Trophoblast cell (in vitro differentiated cells and primary cell): ENCODE measurements around the gene KCNIP4.

ENCODE experiments used
- DNase-seq, 2 donors: peaks; one replicate each; pipeline ENCODE4 v3.0.0-alpha.2; 2016
- H2AFZ ChIP-seq: 2 replicates; pipeline ENCODE4 v1.6.1; 2013; ENCODE audit warnings: low read length, moderate library complexity, mild to moderate bottlenecking; ENCODE audit not compliant: insufficient read depth, poor library complexity
- H2AK5ac ChIP-seq: 2 replicates; pipeline ENCODE4 v1.6.1; 2013; ENCODE audit warnings: mild to moderate bottlenecking, low read length
- H2BK120ac ChIP-seq: 2 replicates; pipeline ENCODE4 v1.6.1; 2013; ENCODE audit warnings: low read length, mild to moderate bottlenecking, moderate library complexity; ENCODE audit not compliant: insufficient read depth, poor library complexity
- H2BK12ac ChIP-seq: 2 replicates; pipeline ENCODE4 v1.6.1; 2013; ENCODE audit warnings: mild to moderate bottlenecking, low read length, moderate library complexity
- H2BK5ac ChIP-seq: 2 replicates; pipeline ENCODE4 v1.6.1; 2013; ENCODE audit warnings: low read length, low read depth, moderate library complexity, mild to moderate bottlenecking; ENCODE audit not compliant: poor library complexity
- H3K14ac ChIP-seq: 2 replicates; pipeline ENCODE4 v1.6.1; 2013; ENCODE audit warnings: mild to moderate bottlenecking, low read length
- H3K18ac ChIP-seq: 2 replicates; pipeline ENCODE4 v1.6.1; 2013; ENCODE audit warnings: mild to moderate bottlenecking, low read length
- H3K23ac ChIP-seq: 2 replicates; pipeline ENCODE4 v1.6.1; 2013; ENCODE audit warnings: low read length
- H3K27ac ChIP-seq: 2 replicates; pipeline ENCODE4 v1.5.1; 2013; ENCODE audit warnings: low read depth, mild to moderate bottlenecking, inconsistent platforms, low read length, moderate library complexity
- H3K27me3 ChIP-seq: 2 replicates; pipeline ENCODE4 v1.6.1; 2013; ENCODE audit warnings: inconsistent platforms, mild to moderate bottlenecking, low read length, moderate library complexity; ENCODE audit not compliant: insufficient read depth
- H3K36me3 ChIP-seq, 2 experiments: 1 replicate in 1 of 2; 2 replicates in 1 of 2; pipeline ENCODE4 v1.6.1; 2013; ENCODE audit warnings: low read length in 2 of 2, mild to moderate bottlenecking in 2 of 2, moderate library complexity in 1 of 2; ENCODE audit not compliant: insufficient read depth in 2 of 2, control insufficient read depth in 1 of 2
- H3K4ac ChIP-seq: 2 replicates; pipeline ENCODE4 v1.6.1; 2013; ENCODE audit warnings: low read depth, mild to moderate bottlenecking, low read length, moderate library complexity
- H3K4me1 ChIP-seq, 2 experiments: 1 replicate in 1 of 2; 2 replicates in 1 of 2; pipeline ENCODE4 v1.6.1; 2013; ENCODE audit warnings: low read length in 2 of 2, mild to moderate bottlenecking in 2 of 2, moderate library complexity in 1 of 2; ENCODE audit not compliant: insufficient read depth in 2 of 2, control insufficient read depth in 1 of 2
- H3K4me2 ChIP-seq: 2 replicates; pipeline ENCODE4 v1.6.1; 2013; ENCODE audit warnings: inconsistent platforms, mild to moderate bottlenecking, low read length, moderate library complexity
- H3K4me3 ChIP-seq: 2 replicates; pipeline ENCODE4 v1.5.1; 2013; ENCODE audit warnings: mild to moderate bottlenecking, low read depth, low read length, inconsistent platforms
- H3K79me1 ChIP-seq: one replicate; pipeline ENCODE4 v1.6.1; 2013; ENCODE audit warnings: low read length
- H3K79me2 ChIP-seq: 2 replicates; pipeline ENCODE4 v1.6.1; 2013; ENCODE audit warnings: low read length, mild to moderate bottlenecking; ENCODE audit not compliant: control insufficient read depth, insufficient read depth, poor library complexity
- H3K9ac ChIP-seq: 2 replicates; pipeline ENCODE4 v1.6.1; 2013; ENCODE audit warnings: mild to moderate bottlenecking, low read length
- H3K9me3 ChIP-seq: 2 replicates; pipeline ENCODE4 v1.6.1; 2013; ENCODE audit warnings: low read depth, mild to moderate bottlenecking, control low read depth, inconsistent platforms, low read length; ENCODE audit not compliant: insufficient read depth
- H4K12ac ChIP-seq: 2 replicates; pipeline ENCODE4 v1.6.1; 2013; ENCODE audit warnings: low read depth, mild to moderate bottlenecking, low read length, moderate library complexity
- H4K8ac ChIP-seq: 2 replicates; pipeline ENCODE4 v1.6.1; 2013; ENCODE audit warnings: low read depth, mild to moderate bottlenecking, low read length, moderate library complexity
- H4K91ac ChIP-seq: one replicate; pipeline ENCODE4 v1.6.1; 2013; ENCODE audit warnings: low read depth, mild to moderate bottlenecking, low read length, moderate library complexity
- WGBS: extraction: QIAGEN DNeasy Blood & Tissue Kit; methylation state at CpG from one replicate; pipeline ENCODE4 v1.1.7; 2013; ENCODE audit warnings: missing lambda C conversion rate; ENCODE audit not compliant: insufficient read length, insufficient coverage; ENCODE audit errors: extremely low coverage; 5-methylcytosine and 5-hydroxymethylcytosine counted together

Gene KCNIP4

DNA sequence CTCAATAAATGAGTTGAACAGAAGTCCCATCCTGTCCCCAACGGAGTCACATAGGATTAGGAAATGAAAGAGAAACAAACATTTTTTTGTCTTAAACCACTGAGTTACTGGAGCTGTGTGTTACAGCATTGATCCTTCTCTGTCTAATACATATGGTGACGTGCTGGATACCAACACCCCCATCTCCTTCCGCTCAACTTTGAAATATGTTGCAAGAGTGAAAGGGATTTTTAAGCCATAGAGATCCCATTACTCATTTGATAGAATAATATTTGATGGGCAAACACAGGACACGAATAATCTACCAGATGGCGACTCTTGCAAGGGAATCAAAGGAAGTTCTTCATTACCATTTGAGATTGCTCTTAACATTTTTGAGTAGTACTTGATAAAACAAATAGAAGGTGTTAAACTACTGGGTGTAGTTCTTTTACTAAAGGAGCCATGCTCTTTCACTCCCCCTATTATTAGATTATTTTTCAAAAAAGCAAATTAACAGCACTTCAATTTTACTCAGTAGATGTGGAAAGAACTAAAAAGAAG lies 1107.9 kb downstream of the KCNIP4 start:
- peak overlapping the region; percentile 99 for H2BK5ac ChIP-seq
- H2AK5ac ChIP-seq = peak overlapping the region; percentile 100
- H4K8ac ChIP-seq = peak overlapping the region; percentile 93
- no peaks in the 10 kb centered on the region for H3K9me3 ChIP-seq
- no peaks in the 10 kb centered on the region for H3K27me3 ChIP-seq
- H3K4me2 ChIP-seq = no peak overlapping the region
- peak overlapping the region; percentile 85 for H3K14ac ChIP-seq
- H3K27ac ChIP-seq = peak overlapping the region; percentile 86
- peak overlapping the region; percentile 95 for H3K18ac ChIP-seq
- H4K12ac ChIP-seq = no peak overlapping the region
- WGBS = no CpG with 5 or more reads among the region's 5 CpGs
- no peak overlapping the region for H3K9ac ChIP-seq
- H3K36me3 ChIP-seq = no peaks in the 10 kb centered on the region
- no peak for DNase-seq
- H3K4me1 ChIP-seq = peaks cover 11 to 12% of the 10 kb centered on the region in 2 experiments
- no peak overlapping the region for H3K4me3 ChIP-seq
- H3K23ac ChIP-seq = no peak overlapping the region
- no peak overlapping the region for H2AFZ ChIP-seq
- peak overlapping the region; percentile 91 for H3K4ac ChIP-seq
- H2BK120ac ChIP-seq = peak overlapping the region; percentile 100
- peaks cover 10% of the 10 kb centered on the region for H3K79me1 ChIP-seq
- peaks cover 2% of the 10 kb centered on the region for H3K79me2 ChIP-seq
- peak overlapping the region; percentile 98 for H4K91ac ChIP-seq
- peak overlapping the region; percentile 100 for H2BK12ac ChIP-seq

GRCh38 chr4:20839957-20840356 lies 1108.6 kb downstream of the KCNIP4 start:
- Histone ChIP-seq H3K27me3 (no peaks in the 10 kb centered on the region), H3K14ac (no peak overlapping the region), H4K8ac (no peak overlapping the region), H2BK5ac (no peak overlapping the region), H3K27ac (peak overlapping the region; percentile 86), H3K9ac (no peak overlapping the region), H2BK120ac (no peak overlapping the region), H3K18ac (no peak overlapping the region), H3K4me2 (no peak overlapping the region), H2AFZ (no peak overlapping the region), H2AK5ac (no peak overlapping the region), H3K9me3 (no peaks in the 10 kb centered on the region), H2BK12ac (no peak overlapping the region), H4K12ac (no peak overlapping the region), H3K79me2 (peaks cover 2% of the 10 kb centered on the region), H3K23ac (no peak overlapping the region), H3K79me1 (peaks cover 10% of the 10 kb centered on the region), H3K36me3 (no peaks in the 10 kb centered on the region), H3K4ac (no peak overlapping the region), H3K4me3 (no peak overlapping the region), H3K4me1 (peaks cover 7% of the 10 kb centered on the region in 2 experiments), H4K91ac (no peak overlapping the region)
- WGBS = no CpG with 5 or more reads among the region's 1 CpG
- DNase-seq = peak; percentile 23 to 93

GRCh38 chr4:20838476-20838875 lies 1110.1 kb downstream of the KCNIP4 start:
- Histone ChIP-seq H2AK5ac (no peak overlapping the region), H3K79me2 (peaks cover 2% of the 10 kb centered on the region), H3K79me1 (peaks cover 10% of the 10 kb centered on the region), H2BK5ac (no peak overlapping the region), H3K36me3 (no peaks in the 10 kb centered on the region), H2BK12ac (peak overlapping the region; percentile 92), H3K18ac (no peak overlapping the region), H3K4me2 (no peak overlapping the region), H4K12ac (no peak overlapping the region), H3K9ac (no peak overlapping the region), H2AFZ (no peak overlapping the region), H3K27ac (no peak overlapping the region), H3K4ac (no peak overlapping the region), H3K4me1 (peaks cover 4 to 5% of the 10 kb centered on the region in 2 experiments), H3K9me3 (no peaks in the 10 kb centered on the region), H3K14ac (peak overlapping the region; percentile 29), H2BK120ac (peak overlapping the region; percentile 53), H4K8ac (no peak overlapping the region), H4K91ac (no peak overlapping the region), H3K23ac (no peak overlapping the region), H3K27me3 (no peaks in the 10 kb centered on the region), H3K4me3 (no peak overlapping the region)
- WGBS = no CpG with 5 or more reads among the region's 1 CpG
- no peak for DNase-seq

GRCh38 chr4:20832826-20833225 lies 1115.7 kb downstream of the KCNIP4 start:
- H3K4me3 ChIP-seq = no peak overlapping the region
- H2AFZ ChIP-seq = no peak overlapping the region
- H4K8ac ChIP-seq = no peak overlapping the region
- no peaks in the 10 kb centered on the region for H3K79me1 ChIP-seq
- H3K14ac ChIP-seq = no peak overlapping the region
- H3K4me1 ChIP-seq = no peaks in the 10 kb centered on the region
- H3K18ac ChIP-seq = no peak overlapping the region
- no peak overlapping the region for H3K23ac ChIP-seq
- H2BK5ac ChIP-seq = no peak overlapping the region
- DNase-seq = no peak
- H4K12ac ChIP-seq = no peak overlapping the region
- H3K27ac ChIP-seq = no peak overlapping the region
- WGBS = no CpG with 5 or more reads among the region's 3 CpGs
- no peak overlapping the region for H4K91ac ChIP-seq
- no peak overlapping the region for H2BK120ac ChIP-seq
- no peak overlapping the region for H2AK5ac ChIP-seq
- H3K9ac ChIP-seq = no peak overlapping the region
- H3K4ac ChIP-seq = no peak overlapping the region
- H3K9me3 ChIP-seq = no peaks in the 10 kb centered on the region
- H3K79me2 ChIP-seq = no peaks in the 10 kb centered on the region
- H3K4me2 ChIP-seq = no peak overlapping the region
- no peaks in the 10 kb centered on the region for H3K27me3 ChIP-seq
- no peaks in the 10 kb centered on the region for H3K36me3 ChIP-seq
- H2BK12ac ChIP-seq = no peak overlapping the region
